ENCODE measurements around the gene PLXNA2. TPM values are rescaled to one million over a fixed set of nuclear protein-coding genes. Genes with fewer than 3 reads are reported as not detected.

Gene PLXNA2
- total RNA-seq, 1 donor from 2014 or later: 0.07 TPM

DNA sequence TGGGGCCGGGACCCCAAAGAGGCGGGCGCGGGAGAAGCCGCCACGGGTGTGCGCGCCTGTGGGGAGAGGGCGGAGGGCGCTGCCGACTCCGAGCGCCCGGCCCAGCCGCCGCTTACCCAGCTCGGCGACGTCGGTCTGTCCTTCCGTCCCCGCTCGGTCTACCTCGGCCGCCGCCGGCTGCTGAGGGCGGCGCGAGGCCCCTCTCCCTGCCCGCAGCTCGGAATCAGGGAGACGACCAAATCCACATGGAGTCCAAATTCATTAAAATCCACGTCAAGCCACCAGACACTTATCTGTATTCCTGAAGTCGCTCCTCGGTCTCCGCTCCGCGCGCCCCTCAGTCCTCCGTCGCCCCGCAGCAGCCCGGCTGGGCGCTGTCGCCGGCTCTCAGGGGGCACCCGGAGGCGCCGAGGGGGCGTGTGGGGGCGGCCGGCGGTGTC lies 637 bp downstream of the PLXNA2 start:
- DNase-seq (ENCODE audit: low spot score): no peak
- Mint-ChIP-seq H3K27me3 (ENCODE audit: low read depth) (peaks cover 47% of the 10 kb centered on the region), H3K4me1 (ENCODE audit: low read depth) (peaks cover 9% of the 10 kb centered on the region), H3K4me3 (ENCODE audit: low read depth) (peak overlapping the region; percentile 66), H3K36me3 (ENCODE audit: low read depth) (no peaks in the 10 kb centered on the region), H3K9me3 (no peaks in the 10 kb centered on the region), H3K27ac (no peak overlapping the region)
- intact Hi-C loops (cut with micrococcal nuclease): no loop called here

DNA sequence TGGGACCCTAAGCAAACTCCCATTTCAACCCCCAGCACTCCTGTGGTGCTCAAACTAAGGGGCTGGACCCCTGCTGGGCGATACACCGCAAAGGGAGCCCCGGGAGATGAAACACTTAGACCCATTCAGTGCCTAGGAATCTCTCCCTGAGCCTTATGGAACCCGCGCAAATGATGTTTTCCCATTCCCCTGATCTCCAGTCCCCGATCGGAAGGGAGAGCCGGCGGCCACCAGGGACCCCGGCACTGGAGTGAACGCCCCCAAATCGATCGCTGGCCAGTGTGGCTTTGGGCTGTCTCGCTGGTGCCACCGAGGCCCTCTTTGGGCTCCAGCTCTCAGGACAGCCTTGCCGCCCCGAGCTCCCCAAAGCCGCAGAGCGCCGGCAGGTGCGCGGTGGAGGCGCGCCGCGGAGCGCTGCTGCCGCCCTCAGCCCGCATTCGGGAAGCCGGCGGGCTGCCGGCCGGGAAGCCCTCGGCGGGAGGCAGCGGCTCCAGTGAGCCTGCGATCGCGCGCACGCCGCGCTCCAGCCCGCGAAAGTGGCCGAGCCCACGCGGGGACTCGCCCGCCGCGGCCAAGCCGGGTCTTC lies 1.1 kb downstream of the PLXNA2 start:
- no peak overlapping the region for H3K27ac Mint-ChIP-seq
- no peak for DNase-seq (ENCODE audit: low spot score)
- peaks cover 52% of the 10 kb centered on the region for H3K27me3 Mint-ChIP-seq (ENCODE audit: low read depth)
- H3K36me3 Mint-ChIP-seq (ENCODE audit: low read depth): no peaks in the 10 kb centered on the region
- intact Hi-C loops (cut with micrococcal nuclease): no loop called here
- H3K4me1 Mint-ChIP-seq (ENCODE audit: low read depth): peaks cover 9% of the 10 kb centered on the region
- H3K4me3 Mint-ChIP-seq (ENCODE audit: low read depth): peak overlapping the region; percentile 48
- no peaks in the 10 kb centered on the region for H3K9me3 Mint-ChIP-seq

DNA sequence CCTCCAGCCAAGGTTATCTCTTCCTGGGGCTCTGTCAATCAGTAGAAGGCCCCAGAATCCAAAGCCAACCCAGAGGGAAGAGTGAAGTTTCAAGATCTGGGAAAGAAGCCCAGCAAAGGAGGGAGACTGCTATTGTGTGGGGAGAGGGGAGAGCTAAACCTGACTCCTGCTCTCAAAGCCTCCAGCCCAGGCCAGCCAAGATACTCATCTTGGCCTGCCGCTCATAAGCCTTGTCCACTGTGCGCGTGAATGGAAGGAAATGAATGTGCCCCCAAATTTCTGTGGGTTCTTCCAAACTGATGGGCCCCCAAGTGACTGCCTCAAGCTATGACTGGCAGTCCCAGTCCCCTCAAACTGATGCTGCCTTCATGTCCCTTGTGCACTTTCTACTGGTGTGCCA lies 2.0 kb downstream of the PLXNA2 start:
- DNase-seq (ENCODE audit: low spot score): no peak
- H3K4me3 Mint-ChIP-seq (ENCODE audit: low read depth): no peak overlapping the region
- intact Hi-C loops (cut with micrococcal nuclease): no loop called here
- peaks cover 60% of the 10 kb centered on the region for H3K27me3 Mint-ChIP-seq (ENCODE audit: low read depth)
- H3K4me1 Mint-ChIP-seq (ENCODE audit: low read depth): peaks cover 9% of the 10 kb centered on the region
- H3K27ac Mint-ChIP-seq: no peak overlapping the region
- no peaks in the 10 kb centered on the region for H3K9me3 Mint-ChIP-seq
- no peaks in the 10 kb centered on the region for H3K36me3 Mint-ChIP-seq (ENCODE audit: low read depth)

DNA sequence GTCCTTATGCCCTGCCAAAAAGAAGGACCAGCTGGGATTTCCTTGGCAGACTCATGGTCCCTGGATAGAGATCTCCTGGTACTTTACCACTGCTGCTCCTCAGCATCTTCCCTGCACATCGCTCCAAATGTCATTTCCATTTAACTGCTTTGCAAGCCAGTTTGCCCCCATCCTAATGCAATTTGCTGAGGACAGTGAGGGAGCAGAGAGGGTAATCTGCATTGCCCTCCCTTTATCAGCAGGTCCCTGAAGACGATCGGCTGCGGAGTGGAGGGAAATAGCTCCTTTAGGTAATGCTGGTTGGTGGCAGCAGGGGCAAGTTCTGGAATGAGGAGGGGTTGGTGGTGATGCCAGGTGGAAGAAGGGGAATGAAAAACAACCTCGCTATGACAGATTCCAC lies 2.7 kb downstream of the PLXNA2 start:
- Mint-ChIP-seq H3K36me3 (ENCODE audit: low read depth) (no peaks in the 10 kb centered on the region), H3K4me1 (ENCODE audit: low read depth) (peaks cover 10% of the 10 kb centered on the region), H3K9me3 (no peaks in the 10 kb centered on the region), H3K4me3 (ENCODE audit: low read depth) (no peak overlapping the region), H3K27me3 (ENCODE audit: low read depth) (peaks cover 60% of the 10 kb centered on the region), H3K27ac (no peak overlapping the region)
- no peak for DNase-seq (ENCODE audit: low spot score)
- intact Hi-C loops (cut with micrococcal nuclease): no loop called here

DNA sequence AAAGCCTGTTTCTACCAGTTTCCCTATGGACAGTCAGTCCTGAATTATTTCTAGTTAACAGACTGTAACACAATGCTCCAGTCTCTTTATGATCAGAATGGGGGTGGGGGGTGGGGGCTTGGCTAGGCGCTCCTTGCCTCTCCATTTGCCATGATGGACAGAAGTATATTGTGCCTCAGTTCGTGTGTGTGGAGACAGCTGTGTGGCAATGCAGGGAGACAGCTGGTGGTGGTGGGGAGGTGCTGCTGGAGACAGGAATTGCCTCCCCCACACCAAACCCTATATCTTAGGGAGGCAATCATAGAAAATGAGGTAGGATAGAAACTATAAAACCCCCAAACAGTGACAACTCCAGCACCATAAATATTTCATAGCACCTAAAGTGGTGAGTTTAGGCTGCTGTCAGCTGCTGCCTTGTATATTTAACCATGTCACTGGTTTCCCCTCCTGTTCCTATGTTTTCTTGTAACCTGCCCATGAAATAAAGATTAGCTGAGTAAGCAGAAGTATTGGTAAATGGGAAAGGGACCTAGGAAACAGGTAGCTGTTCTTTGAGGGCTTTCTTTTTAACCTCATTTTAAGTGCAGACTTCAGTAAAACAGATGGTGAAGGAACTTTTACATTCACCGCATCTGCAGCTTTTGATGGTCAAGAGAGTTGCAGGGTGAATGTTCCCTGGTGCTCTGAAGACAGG lies 3.4 kb downstream of the PLXNA2 start:
- Mint-ChIP-seq H3K9me3 (no peaks in the 10 kb centered on the region), H3K4me1 (ENCODE audit: low read depth) (peaks cover 15% of the 10 kb centered on the region), H3K4me3 (ENCODE audit: low read depth) (no peak overlapping the region), H3K27me3 (ENCODE audit: low read depth) (peaks cover 60% of the 10 kb centered on the region), H3K36me3 (ENCODE audit: low read depth) (no peaks in the 10 kb centered on the region), H3K27ac (no peak overlapping the region)
- intact Hi-C loops (cut with micrococcal nuclease): no loop called here
- no peak for DNase-seq (ENCODE audit: low spot score)

DNA sequence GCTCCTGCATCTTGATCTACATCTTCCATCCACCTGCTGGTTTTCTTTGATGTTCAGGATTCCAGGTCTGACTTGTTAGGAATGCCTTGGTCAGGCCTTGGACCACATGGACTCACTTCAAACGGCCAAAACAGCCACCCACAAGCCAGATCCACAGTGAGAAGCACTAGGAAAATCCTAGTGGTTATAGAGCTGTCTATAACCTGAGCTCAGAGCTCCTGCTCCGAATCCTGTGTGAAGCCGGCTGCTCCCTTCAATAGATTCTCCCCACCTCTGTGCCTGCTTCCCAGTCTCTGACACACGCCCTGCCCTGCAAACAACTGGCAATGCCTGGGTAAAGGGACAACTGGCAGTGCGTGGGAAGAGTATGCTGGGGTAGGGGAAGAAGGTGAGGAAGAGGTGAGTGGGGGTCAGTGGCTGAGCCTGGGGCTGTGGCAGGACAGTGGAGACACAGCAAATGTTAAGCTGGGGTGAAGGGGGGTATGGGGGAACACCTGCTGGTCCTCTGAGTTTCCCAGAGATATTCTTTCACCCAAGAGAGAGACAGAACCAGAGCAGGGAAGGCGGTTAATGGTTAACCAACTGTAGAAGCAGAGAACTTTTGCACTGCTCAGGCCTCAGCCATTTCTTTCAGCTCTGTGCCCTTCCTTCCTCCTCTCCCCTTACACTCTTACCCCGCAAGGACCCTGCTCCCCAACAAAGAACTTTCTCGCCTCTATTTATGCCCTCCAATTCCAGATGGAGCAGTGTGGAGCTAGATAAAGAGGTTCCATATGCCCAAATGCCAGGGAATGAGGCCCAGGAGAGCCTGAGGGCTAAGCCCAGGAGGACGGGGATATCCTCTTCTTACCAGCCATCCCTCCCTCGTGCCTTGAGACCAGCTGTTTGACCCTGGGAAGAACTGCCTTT lies 4.5 kb downstream of the PLXNA2 start:
- intact Hi-C loops (cut with micrococcal nuclease): no loop called here
- Mint-ChIP-seq H3K36me3 (ENCODE audit: low read depth) (no peaks in the 10 kb centered on the region), H3K27me3 (ENCODE audit: low read depth) (peaks cover 58% of the 10 kb centered on the region), H3K4me3 (ENCODE audit: low read depth) (no peak overlapping the region), H3K4me1 (ENCODE audit: low read depth) (peaks cover 14% of the 10 kb centered on the region), H3K27ac (no peak overlapping the region), H3K9me3 (no peaks in the 10 kb centered on the region)
- DNase-seq (ENCODE audit: low spot score): no peak

DNA sequence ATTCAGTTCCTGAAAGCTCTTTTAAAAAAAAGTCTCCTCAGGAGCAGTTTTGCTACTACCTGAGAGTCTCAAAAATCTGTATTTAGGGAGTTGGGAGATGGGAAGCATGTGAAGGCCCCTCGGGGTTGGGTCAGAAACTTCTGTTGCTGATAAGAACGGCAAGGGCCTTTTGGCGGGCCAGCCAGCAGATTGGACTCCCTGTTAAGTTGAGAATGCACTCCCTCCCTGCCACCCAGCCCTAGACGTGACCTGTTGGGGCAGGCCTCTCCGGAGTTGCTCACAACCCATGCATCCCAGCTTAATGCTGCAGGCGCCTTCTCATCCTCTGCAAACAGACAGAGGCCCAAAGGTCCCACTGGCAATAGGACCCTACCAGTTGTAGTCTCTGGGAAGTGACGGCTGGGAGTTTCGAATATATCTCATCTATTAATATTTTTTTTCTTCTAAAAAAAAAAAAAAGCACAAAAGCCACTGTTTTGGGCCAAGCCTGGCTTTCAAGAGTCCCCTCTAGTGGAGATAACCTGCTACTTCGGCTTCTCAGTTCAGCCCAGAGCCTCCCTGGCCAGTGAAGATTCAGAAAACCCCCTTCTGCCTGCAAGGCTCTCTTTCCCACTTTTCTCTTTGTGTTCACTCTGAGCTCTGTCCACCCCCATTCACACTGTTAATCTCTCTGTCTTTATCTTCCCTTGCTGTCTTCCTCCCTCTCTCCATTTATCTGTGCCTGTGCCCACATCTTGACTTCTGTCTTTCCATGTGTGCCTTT lies 5.3 kb downstream of the PLXNA2 start:
- Mint-ChIP-seq H3K4me3 (ENCODE audit: low read depth) (no peak overlapping the region), H3K4me1 (ENCODE audit: low read depth) (peaks cover 10% of the 10 kb centered on the region), H3K27ac (no peak overlapping the region), H3K9me3 (no peaks in the 10 kb centered on the region), H3K36me3 (ENCODE audit: low read depth) (no peaks in the 10 kb centered on the region), H3K27me3 (ENCODE audit: low read depth) (peaks cover 54% of the 10 kb centered on the region)
- intact Hi-C loops (cut with micrococcal nuclease): no loop called here
- no peak for DNase-seq (ENCODE audit: low spot score)

DNA sequence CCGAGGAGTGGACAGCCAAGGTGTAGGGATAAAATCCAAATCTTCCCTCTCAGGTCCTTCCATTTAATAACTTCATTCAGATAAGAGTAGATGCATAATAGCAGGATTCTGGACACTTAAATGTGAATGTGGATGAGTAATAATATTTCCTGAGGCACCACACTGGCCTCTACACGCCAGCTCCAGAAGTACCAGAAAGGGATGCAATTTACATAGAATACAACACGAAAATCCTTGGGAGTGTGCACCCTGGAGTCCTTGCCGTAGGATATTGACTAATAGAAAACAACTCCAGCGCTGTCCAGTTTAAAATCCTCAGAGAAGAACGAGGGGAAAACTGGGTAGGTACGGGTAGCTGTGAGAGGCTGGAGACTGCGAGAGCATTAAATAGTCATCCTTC lies 6.9 kb downstream of the PLXNA2 start:
- Mint-ChIP-seq H3K9me3 (no peaks in the 10 kb centered on the region), H3K27me3 (ENCODE audit: low read depth) (peaks cover 52% of the 10 kb centered on the region), H3K36me3 (ENCODE audit: low read depth) (no peaks in the 10 kb centered on the region), H3K4me3 (ENCODE audit: low read depth) (no peak overlapping the region), H3K4me1 (ENCODE audit: low read depth) (peaks cover 10% of the 10 kb centered on the region), H3K27ac (no peak overlapping the region)
- intact Hi-C loops (cut with micrococcal nuclease): no loop called here
- DNase-seq (ENCODE audit: low spot score): no peak

DNA sequence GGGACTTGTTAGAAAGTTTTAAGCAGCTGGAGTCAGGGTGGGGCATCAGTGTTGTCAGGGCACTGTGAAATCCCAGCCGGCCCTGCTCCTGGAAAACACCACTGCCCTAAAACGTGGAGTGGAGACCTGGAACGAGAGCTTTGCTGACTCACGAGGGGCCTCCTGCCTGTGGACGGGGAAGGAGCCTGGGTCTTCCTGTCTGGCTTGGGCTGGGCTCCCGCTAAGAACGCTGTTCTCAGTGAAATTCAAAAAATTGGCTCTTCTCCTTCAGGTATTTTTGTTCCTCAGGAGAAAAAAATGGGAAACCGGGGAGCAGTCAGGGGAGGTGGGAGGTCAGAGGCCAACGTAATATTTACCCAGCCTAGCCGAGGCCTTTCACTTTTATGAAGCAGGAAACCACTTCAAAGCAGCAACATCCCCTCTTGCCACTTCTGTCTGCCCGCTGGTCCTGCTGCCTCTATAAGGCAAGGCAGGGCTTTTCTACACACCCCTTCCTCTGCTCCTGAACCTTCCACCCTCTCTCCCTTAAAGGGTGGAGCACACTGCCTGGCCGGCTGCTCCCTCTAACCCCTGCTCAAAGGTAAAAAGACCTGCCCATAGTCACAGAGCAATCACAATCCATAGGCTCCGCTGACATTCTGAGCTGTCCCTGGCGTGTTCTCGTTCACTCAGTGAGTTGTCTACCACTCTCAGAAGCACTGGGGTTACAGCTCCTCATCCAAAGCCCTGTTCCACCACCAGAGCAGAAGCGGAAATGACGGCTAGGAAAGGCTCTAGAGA lies 8.0 kb downstream of the PLXNA2 start:
- intact Hi-C loops (cut with micrococcal nuclease): no loop called here
- Mint-ChIP-seq H3K27me3 (ENCODE audit: low read depth) (peaks cover 44% of the 10 kb centered on the region), H3K36me3 (ENCODE audit: low read depth) (no peaks in the 10 kb centered on the region), H3K27ac (no peak overlapping the region), H3K9me3 (no peaks in the 10 kb centered on the region), H3K4me1 (ENCODE audit: low read depth) (peaks cover 10% of the 10 kb centered on the region), H3K4me3 (ENCODE audit: low read depth) (no peak overlapping the region)
- no peak for DNase-seq (ENCODE audit: low spot score)

DNA sequence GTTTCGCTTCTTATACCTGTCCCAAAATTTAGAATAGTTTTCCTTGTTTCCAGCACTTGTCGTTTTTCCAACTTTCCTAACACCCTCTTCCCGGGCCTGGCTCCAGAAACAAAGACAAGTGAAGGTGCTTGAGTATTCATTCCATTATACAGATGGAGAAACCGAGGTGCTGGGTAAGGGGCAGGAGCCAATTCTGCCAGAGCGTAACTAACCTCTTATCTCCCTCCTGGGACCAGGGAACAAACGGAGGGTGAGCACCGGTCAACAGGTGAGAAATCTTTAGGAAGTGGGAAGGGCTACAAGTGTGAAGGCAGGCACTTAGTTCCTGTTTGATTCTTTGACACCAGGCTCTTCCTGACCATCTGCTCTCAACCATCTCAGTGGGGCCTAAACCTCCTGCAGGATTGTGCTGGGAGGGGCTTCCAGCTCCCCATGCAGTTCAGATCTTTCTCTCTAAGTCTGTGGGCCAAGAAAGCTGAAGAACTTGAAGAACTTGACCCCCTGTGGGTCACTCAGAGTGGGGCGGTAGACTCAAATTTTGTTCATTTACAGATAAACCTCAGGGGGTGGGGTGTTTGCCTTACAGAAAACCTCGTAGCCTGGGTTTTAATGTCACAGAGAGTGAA lies 8.7 kb downstream of the PLXNA2 start:
- no peak overlapping the region for H3K27ac Mint-ChIP-seq
- H3K9me3 Mint-ChIP-seq: no peaks in the 10 kb centered on the region
- H3K4me1 Mint-ChIP-seq (ENCODE audit: low read depth): peaks cover 10% of the 10 kb centered on the region
- no peak overlapping the region for H3K4me3 Mint-ChIP-seq (ENCODE audit: low read depth)
- H3K27me3 Mint-ChIP-seq (ENCODE audit: low read depth): peaks cover 48% of the 10 kb centered on the region
- H3K36me3 Mint-ChIP-seq (ENCODE audit: low read depth): no peaks in the 10 kb centered on the region
- DNase-seq (ENCODE audit: low spot score): no peak
- intact Hi-C loops (cut with micrococcal nuclease): no loop called here

DNA sequence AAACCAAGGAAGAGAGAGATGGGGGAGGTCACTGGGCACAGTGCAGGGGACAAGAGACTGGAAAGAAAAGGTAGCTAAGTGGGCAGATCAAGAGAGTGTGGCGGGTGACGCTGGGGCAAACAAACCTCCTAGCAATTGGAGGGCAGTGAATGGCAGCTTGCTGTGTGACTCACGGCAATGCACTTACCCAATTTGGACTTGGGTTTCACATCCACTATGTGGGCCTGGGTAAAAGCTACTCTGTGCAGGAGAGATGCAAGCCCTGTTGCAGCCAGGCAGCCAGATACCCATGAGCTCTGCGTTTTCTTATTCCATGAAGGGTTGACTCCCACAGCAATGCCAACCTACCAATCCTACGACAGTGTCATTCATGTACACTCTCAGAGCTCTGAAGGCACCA lies 9.5 kb downstream of the PLXNA2 start:
- peaks cover 41% of the 10 kb centered on the region for H3K27me3 Mint-ChIP-seq (ENCODE audit: low read depth)
- DNase-seq (ENCODE audit: low spot score): no peak
- no peak overlapping the region for H3K27ac Mint-ChIP-seq
- H3K9me3 Mint-ChIP-seq: no peaks in the 10 kb centered on the region
- intact Hi-C loops (cut with micrococcal nuclease): no loop called here
- H3K36me3 Mint-ChIP-seq (ENCODE audit: low read depth): no peaks in the 10 kb centered on the region
- H3K4me1 Mint-ChIP-seq (ENCODE audit: low read depth): peaks cover 10% of the 10 kb centered on the region
- H3K4me3 Mint-ChIP-seq (ENCODE audit: low read depth): no peak overlapping the region

DNA sequence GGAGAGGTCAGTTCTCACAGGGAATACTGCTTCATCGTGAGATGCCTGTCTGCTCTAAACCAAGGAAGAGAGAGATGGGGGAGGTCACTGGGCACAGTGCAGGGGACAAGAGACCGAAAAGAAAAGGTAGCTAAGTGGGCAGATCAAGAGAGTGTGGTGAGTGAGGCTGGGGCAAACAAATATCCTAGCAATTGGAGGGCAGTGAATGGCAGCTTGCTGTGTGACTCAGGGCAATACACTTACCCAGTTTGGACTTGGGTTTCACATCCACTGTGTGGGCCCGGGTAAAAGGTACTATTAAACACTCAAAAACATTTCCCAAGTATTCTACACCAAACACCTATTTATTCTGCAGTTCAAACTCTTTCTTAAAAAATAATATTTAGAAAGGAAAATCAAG lies 10.2 kb downstream of the PLXNA2 start:
- Mint-ChIP-seq H3K36me3 (ENCODE audit: low read depth) (no peaks in the 10 kb centered on the region), H3K27ac (no peak overlapping the region), H3K27me3 (ENCODE audit: low read depth) (peaks cover 39% of the 10 kb centered on the region), H3K4me3 (ENCODE audit: low read depth) (no peak overlapping the region), H3K9me3 (no peaks in the 10 kb centered on the region), H3K4me1 (ENCODE audit: low read depth) (peaks cover 10% of the 10 kb centered on the region)
- no peak for DNase-seq (ENCODE audit: low spot score)
- intact Hi-C loops (cut with micrococcal nuclease): no loop called here
